ENCODE measurements around the gene TUBB.
A peak's percentile ranks its signal among the peaks of the same experiment; 100 is the strongest.

The TUBB gene

GRCh38 chr6:30720738-30721197 is 616 bp downstream of the TUBB start (continued):
- 0 out of 2 replicates have a peak, but pooled peaks have one; percentile 3 for TF ChIP-seq ZNF426 (tag by site-specific recombination; IDR thresholded peaks at IDR 0.05)
- no peak for TF ChIP-seq SETDB1 (IDR thresholded peaks at IDR 0.05; ENCODE audit: insufficient read length, low read length)
- no peak; the same call in 1 of the 2 replicates for TF ChIP-seq ZNF449 (tag by site-specific recombination; IDR thresholded peaks at IDR 0.05)
- TF ChIP-seq ZNF571 (tag by site-specific recombination; IDR thresholded peaks at IDR 0.05), result no peak
- no peak for TF ChIP-seq ZNF211 (tag by site-specific recombination; IDR thresholded peaks at IDR 0.05; ENCODE audit: low read depth)
- no peak for TF ChIP-seq ZNF184 (tag by site-specific recombination; IDR thresholded peaks at IDR 0.05)
- no peak for TF ChIP-seq ZNF560 (tag by site-specific recombination; IDR thresholded peaks at IDR 0.05; ENCODE audit: borderline replicate concordance)
- TF ChIP-seq ZNF2 (tag by site-specific recombination; IDR thresholded peaks at IDR 0.05), result peak; percentile 18
- no peak; the same call in 1 of the 2 replicates for TF ChIP-seq ZNF660 (tag by site-specific recombination; IDR thresholded peaks at IDR 0.05)
- TF ChIP-seq OVOL3 (tag by site-specific recombination; IDR thresholded peaks at IDR 0.05), result no peak
- no peak for TF ChIP-seq ZNF580 (tag by site-specific recombination; IDR thresholded peaks at IDR 0.05)
- no peak for TF ChIP-seq YY1 (tag by site-specific recombination; IDR thresholded peaks at IDR 0.05)
- peak; percentile 24; the same call in 1 of the 2 replicates for TF ChIP-seq KLF17 (tag by site-specific recombination; IDR thresholded peaks at IDR 0.05)
- no peak for TF ChIP-seq ZNF366 (tag by site-specific recombination; conservative IDR thresholded peaks at IDR 0.05)
- peak; percentile 64 for TF ChIP-seq GLIS2 (tag by site-specific recombination; IDR thresholded peaks at IDR 0.05)

GRCh38 chr6:30721198-30722024 is 1.3 kb downstream of the TUBB start:
- POLR2A ChIA-PET, result interaction anchor here (0.6 to 10.1 kb wide), 26 partner anchors 9 to 193 kb away, joined by 3 to 235 read pairs (median 5); partner anchors contain the start of genes DHX16, FLOT1, GNL1 and GTF2H4
- H3K27ac ChIP-seq (ENCODE audit: extremely low read depth, low read depth, low read length), result peak overlapping the region; percentile 93
- H3K4me3 ChIP-seq (ENCODE audit: low read depth, low read length), result peak overlapping the region; percentile 87
- peaks cover 6% of the 10 kb centered on the region for H3K4me1 ChIP-seq (ENCODE audit: control insufficient read depth, insufficient read depth, low read length)
- CTCF ChIA-PET, result interaction anchor here (0.6 to 18.7 kb wide), 39 partner anchors 8 to 366 kb away, joined by 3 to 692 read pairs (median 5); partner anchors contain the start of genes DHX16 and NRM
- no peaks in the 10 kb centered on the region for H3K9me3 ChIP-seq (ENCODE audit: control insufficient read depth, insufficient read depth, low read depth, low read length)
- H3K36me3 ChIP-seq (ENCODE audit: control insufficient read depth in 2 of 2, insufficient read depth in 1 of 2, low read length in 2 of 2), result peaks cover 15 to 44% of the 10 kb centered on the region in 2 experiments
- no peak for TF ChIP-seq YY2 (tag by site-specific recombination; IDR thresholded peaks at IDR 0.05)
- TF ChIP-seq ZSCAN30 (tag by site-specific recombination; IDR thresholded peaks at IDR 0.05), result no peak
- no peak for TF ChIP-seq AEBP2 (tag by site-specific recombination; IDR thresholded peaks at IDR 0.05; ENCODE audit: borderline replicate concordance)
- no peak for TF ChIP-seq INSM2 (tag by site-specific recombination; IDR thresholded peaks at IDR 0.05)
- TF ChIP-seq ZNF16 (tag by site-specific recombination; IDR thresholded peaks at IDR 0.05; ENCODE audit: low read depth), result no peak
- TF ChIP-seq ZNF26 (tag by site-specific recombination; IDR thresholded peaks at IDR 0.05), result no peak
- no peak for TF ChIP-seq ZBTB1 (tag by site-specific recombination; IDR thresholded peaks at IDR 0.05)
- TF ChIP-seq ZNF521 (tag by site-specific recombination; IDR thresholded peaks at IDR 0.05), result no peak
- TF ChIP-seq OSR2 (tag by site-specific recombination; IDR thresholded peaks at IDR 0.05), result no peak
- peak; percentile 62 for TF ChIP-seq PRDM1 (tag by site-specific recombination; IDR thresholded peaks at IDR 0.05)
- TF ChIP-seq ZBTB48 (tag by site-specific recombination; IDR thresholded peaks at IDR 0.05), result no peak; the same call in 1 of the 2 replicates
- TF ChIP-seq GLI4 (tag by site-specific recombination; IDR thresholded peaks at IDR 0.05), result no peak
- 0 out of 2 replicates have a peak, but pooled peaks have one; percentile 11 for TF ChIP-seq ZNF2 (tag by site-specific recombination; IDR thresholded peaks at IDR 0.05)
- TF ChIP-seq FEZF1 (tag by site-specific recombination; IDR thresholded peaks at IDR 0.05), result peak; percentile 47; the same call in 1 of the 2 replicates
